GM06990 (cell line): ENCODE data around the gene SRGAP1.
"Not testable (repeated sequence)": the region's sequence is repeated elsewhere in the genome, so short reads cannot be mapped to it uniquely, and the experiment has no call there.

ENCODE experiments used
- DNase-seq: peaks from one replicate; pipeline ENCODE4 v3.0.0-alpha.2; 2011; ENCODE audit not compliant: insufficient read length; ENCODE audit errors: extremely low read depth
- H3K27me3 ChIP-seq: replicated peaks from 2 replicates; pipeline ENCODE4 v1.6.0; 2011; ENCODE audit warnings: low read length; ENCODE audit not compliant: control insufficient read depth, insufficient read depth
- H3K36me3 ChIP-seq: 2 replicates; pipeline ENCODE4 v1.5.1; 2011; ENCODE audit warnings: low read length; ENCODE audit not compliant: control insufficient read depth, insufficient read depth
- H3K4me3 ChIP-seq: replicated peaks from 2 replicates; pipeline ENCODE4 v1.5.1; 2011; ENCODE audit warnings: low read depth, mild to moderate bottlenecking, control low read depth, low read length
- TF ChIP-seq, protein P1 (sequence below): IDR thresholded peaks from 2 replicates; pipeline ENCODE4 v1.5.1; 2011; ENCODE audit warnings: low read length, control low read depth, mild to moderate bottlenecking, inconsistent platforms; ENCODE audit not compliant: insufficient read depth, poor library complexity, severe bottlenecking

SRGAP1 gene

DNA sequence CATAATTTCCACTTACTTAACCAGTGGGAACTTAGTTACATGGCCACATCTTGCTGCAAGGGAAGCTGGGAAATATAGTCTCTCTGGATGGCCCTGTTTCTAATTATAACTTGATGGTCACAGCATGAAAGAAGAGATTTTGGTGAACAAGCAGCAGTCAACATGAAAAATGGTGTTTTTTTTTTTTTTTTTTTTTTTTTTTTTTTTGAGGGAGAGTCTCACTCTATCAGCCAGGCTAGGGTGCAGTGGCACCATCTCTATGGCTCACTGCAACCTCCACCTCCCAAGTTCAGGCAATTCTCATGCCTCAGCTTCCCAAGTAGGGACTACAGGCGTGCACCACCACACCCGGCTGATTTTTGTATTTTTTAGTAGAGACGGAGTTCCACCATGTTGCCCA is 10.8 kb downstream of the SRGAP1 start:
- TF ChIP-seq, protein P1, sequence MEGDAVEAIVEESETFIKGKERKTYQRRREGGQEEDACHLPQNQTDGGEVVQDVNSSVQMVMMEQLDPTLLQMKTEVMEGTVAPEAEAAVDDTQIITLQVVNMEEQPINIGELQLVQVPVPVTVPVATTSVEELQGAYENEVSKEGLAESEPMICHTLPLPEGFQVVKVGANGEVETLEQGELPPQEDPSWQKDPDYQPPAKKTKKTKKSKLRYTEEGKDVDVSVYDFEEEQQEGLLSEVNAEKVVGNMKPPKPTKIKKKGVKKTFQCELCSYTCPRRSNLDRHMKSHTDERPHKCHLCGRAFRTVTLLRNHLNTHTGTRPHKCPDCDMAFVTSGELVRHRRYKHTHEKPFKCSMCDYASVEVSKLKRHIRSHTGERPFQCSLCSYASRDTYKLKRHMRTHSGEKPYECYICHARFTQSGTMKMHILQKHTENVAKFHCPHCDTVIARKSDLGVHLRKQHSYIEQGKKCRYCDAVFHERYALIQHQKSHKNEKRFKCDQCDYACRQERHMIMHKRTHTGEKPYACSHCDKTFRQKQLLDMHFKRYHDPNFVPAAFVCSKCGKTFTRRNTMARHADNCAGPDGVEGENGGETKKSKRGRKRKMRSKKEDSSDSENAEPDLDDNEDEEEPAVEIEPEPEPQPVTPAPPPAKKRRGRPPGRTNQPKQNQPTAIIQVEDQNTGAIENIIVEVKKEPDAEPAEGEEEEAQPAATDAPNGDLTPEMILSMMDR, result no peak
- Histone ChIP-seq H3K4me3 (no peak overlapping the region), H3K27me3 (no peaks in the 10 kb centered on the region), H3K36me3 (no peaks in the 10 kb centered on the region)
- no peak for DNase-seq

DNA sequence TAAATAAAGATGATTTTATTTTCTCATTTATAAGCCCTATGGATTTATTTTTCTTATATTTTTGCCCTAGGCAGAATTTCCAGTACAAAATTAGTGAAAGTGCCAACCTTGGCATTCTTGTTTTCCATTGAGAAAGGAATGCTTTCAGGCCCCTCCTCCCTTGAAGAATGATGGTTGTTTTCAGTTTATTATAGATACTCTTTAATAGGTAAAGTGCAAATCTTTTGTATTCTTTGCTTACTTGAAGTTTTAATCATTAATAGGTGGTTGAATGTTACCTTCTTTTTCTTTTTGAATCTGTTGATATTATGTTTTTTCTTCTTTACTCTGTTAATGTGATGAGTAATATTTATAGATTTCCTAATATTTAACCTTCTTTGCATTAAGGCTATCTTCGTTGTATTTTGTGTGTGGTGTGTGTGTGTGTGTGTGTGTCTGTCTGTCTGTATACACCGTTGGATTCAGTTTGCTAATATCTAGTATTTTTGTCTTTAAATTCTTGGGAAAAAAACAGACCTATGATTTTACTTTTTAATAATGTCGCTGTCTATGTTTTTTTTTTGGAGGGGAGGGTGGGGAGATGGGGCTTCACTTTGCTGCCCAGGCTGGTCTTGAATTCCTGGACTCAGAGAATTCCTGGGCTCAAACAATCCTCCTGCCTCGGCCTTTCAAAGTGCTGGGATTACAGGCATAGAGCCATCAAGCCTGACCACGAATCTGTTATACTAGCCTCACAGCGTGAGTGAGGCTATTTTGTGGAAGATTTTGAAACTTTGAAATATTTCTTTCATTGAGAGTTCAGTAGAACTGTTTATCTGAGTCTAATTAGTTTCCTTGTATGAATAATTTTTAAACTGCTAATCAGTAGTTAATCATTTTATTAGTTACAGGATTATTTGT is 13.5 kb downstream of the SRGAP1 start:
- TF ChIP-seq, protein P1, result no peak
- H3K27me3 ChIP-seq, result no peaks in the 10 kb centered on the region; the same call in 1 of the 2 replicates
- DNase-seq, result no peak
- H3K36me3 ChIP-seq, result no peaks in the 10 kb centered on the region
- H3K4me3 ChIP-seq, result no peak overlapping the region

DNA sequence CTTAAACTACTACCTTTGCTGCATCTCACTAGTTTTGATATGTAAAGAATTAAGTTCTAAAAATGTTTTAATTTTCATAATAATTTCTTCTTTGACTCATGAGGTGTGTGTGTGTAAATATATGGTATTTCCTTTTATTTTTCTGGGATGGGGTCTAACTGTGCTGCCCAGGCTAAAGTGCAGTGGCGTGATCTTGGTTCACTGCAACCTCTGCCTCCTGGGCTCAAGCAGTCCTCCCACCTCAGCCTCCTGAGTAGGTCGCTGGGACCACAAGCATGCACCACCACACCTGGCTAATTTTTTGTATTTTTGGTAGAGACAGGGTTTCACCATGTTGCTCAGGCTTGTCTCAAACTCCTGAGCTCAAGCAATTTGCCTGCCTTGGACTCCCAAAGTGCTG is 15.4 kb downstream of the SRGAP1 start:
- DNase-seq, H3K36me3 ChIP-seq, H3K27me3 ChIP-seq, H3K4me3 ChIP-seq: not testable (repeated sequence)

DNA sequence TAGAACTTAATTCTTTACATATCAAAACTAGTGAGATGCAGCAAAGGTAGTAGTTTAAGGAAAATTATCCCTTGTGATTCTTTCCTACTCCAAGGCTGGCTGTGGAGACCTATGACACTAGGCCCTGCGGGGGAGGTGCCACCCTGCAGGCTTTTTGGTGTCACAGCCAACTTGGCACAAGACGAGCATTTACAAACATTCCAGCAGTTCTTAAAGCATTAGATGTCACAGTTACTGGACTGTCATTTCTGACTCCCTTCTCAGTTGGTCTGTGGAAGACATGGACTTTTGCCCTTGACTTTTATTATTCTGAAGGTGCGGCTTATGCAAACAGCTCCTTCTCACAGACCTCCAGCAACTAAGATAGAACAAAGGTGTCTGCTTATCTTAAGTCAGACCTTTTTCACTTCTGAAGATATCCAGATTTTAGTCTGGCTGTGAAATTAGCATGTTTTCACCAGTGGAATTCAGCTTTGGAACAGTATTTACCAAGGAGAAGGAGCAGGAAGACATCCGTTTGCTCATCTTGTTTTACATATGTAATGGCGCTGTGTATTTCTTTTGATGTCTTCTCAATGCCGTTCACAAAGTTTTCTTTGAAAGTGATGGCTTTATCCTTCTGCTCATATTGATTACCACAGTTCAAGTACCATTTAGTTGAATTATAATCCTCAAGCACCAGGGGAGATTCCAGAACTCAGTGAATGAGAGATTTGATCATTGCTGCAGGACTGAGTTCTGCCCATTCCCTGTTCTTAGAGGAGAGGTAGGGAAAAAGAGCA is 17.9 kb downstream of the SRGAP1 start:
- no peak for DNase-seq
- H3K36me3 ChIP-seq, result no peaks in the 10 kb centered on the region
- TF ChIP-seq, protein P1, result no peak

DNA sequence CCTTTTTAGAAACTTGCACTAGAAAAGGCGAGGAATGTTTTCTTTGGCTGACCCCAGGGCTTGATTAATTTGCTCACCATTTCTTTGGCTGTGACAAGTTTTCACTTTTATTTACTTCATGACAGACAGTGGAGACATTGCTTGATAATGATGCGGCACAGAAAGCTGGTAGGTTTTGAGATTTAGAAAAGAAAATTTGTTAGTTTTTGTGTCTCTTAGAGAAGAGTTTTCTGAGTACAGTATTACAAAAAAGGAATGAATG is 18.4 kb downstream of the SRGAP1 start:
- Histone ChIP-seq H3K27me3 (no peaks in the 10 kb centered on the region; the same call in 1 of the 2 replicates), H3K4me3 (no peak overlapping the region), H3K36me3 (no peaks in the 10 kb centered on the region)
- no peak for DNase-seq
- TF ChIP-seq, protein P1, result no peak

More for the DNA sequence above, 17.9 kb downstream of the SRGAP1 start:
- no peak overlapping the region for H3K4me3 ChIP-seq
- no peaks in the 10 kb centered on the region; the same call in 1 of the 2 replicates for H3K27me3 ChIP-seq
